Astrocyte of the cerebellum (primary cell): Measurements from ENCODE around the gene GFRA1.

Experiments
- DNase-seq: peaks from one replicate; pipeline ENCODE4 v3.0.0-alpha.2; 2011; ENCODE audit warnings: low read depth
- H3K4me3 ChIP-seq: 2 replicates; pipeline ENCODE4 v1.5.1; 2011; ENCODE audit warnings: mild to moderate bottlenecking, low read depth, low read length, moderate library complexity
- in situ Hi-C: cut with HindIII; loops from 2 replicates; pipeline ENCODE4 v1.10.0; 2017; ENCODE audit warnings: low sequenced_read_pairs
- TF ChIP-seq, protein P1 (sequence below): IDR thresholded peaks from 2 replicates; pipeline ENCODE4 v1.5.1; 2012; ENCODE audit warnings: low read length, low read depth, moderate library complexity, mild to moderate bottlenecking; ENCODE audit errors: missing control alignments

GFRA1 gene

DNA sequence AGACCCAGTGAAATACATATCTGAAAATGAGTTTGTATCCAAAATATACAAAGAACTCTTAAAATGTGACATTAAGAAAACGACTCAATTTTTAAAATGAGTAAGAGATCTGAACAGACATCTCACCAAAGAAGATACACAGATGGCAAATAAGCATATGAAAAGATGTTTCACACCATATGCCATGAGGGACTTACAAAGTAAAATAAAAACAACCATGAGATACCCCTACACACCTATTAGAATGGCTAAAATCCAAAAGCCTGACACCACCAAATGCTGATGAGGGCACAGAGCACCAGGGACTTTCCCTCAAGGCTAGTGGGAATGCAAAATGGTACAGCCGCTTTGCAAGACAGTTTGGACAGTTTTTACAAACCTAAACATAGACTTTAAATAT lies 27.9 kb downstream of the GFRA1 start:
- TF ChIP-seq, protein P1, sequence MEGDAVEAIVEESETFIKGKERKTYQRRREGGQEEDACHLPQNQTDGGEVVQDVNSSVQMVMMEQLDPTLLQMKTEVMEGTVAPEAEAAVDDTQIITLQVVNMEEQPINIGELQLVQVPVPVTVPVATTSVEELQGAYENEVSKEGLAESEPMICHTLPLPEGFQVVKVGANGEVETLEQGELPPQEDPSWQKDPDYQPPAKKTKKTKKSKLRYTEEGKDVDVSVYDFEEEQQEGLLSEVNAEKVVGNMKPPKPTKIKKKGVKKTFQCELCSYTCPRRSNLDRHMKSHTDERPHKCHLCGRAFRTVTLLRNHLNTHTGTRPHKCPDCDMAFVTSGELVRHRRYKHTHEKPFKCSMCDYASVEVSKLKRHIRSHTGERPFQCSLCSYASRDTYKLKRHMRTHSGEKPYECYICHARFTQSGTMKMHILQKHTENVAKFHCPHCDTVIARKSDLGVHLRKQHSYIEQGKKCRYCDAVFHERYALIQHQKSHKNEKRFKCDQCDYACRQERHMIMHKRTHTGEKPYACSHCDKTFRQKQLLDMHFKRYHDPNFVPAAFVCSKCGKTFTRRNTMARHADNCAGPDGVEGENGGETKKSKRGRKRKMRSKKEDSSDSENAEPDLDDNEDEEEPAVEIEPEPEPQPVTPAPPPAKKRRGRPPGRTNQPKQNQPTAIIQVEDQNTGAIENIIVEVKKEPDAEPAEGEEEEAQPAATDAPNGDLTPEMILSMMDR, result no peak
- in situ Hi-C loops, result no loop called here
- DNase-seq, result no peak

DNA sequence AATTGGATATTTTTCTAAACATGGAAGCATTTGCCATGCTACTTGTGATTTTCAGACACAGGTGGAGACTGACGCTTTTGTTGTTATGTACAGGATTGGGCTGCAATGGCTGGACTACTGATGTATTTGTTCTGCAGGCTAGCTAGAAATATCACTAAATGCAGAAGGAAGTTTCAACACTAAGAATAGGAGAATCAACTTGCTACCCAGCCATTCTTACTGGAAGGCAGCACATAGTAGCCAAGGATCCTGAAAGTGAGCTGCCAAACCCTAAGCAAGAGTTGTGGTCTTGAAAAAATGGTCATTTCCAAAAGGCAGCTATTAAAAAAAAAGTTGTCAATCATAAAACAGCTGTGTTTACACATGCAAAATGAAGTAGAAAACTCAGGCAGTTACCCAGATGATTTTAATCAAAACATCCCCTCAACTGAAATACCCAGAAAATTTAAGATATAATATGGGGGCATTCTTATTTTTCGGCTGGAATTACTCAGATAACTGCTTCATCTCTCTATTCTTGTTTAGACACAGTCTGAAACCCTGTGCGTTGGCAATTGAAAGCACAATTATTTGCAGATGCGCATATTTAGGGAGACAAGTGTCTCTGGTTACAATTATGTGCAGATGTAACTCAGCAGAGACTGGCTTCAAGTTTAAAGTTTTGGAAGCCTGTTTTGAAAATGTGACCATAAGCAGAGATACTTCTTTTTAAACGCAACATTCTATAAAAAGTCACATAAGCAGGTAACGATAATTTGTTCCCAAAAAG lies 31.2 kb downstream of the GFRA1 start:
- H3K4me3 ChIP-seq, result no peak overlapping the region
- TF ChIP-seq, protein P1, result no peak
- in situ Hi-C loops, result no loop called here
- DNase-seq, result no peak

More for the DNA sequence above, 27.9 kb downstream of the GFRA1 start:
- no peak overlapping the region for H3K4me3 ChIP-seq

DNA sequence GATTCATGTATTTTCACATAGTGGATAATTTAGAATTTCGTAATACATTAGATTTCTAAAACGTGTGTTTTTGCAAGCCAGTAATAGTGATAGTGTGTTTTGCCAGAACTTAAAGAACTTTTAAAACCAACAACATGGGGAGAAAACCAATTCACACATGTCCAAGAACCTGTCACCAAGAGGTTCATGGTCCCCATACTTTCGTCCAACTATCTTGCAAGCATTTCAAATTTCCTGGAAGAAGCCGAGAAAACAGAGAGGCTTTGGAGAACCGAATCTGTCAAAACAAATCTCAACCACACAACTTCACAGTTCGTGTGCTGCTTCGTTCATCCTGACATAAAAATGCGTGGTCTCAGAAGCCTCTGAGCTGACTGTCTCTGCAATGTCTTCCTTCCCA lies 31.9 kb downstream of the GFRA1 start:
- in situ Hi-C loops, result no loop called here
- TF ChIP-seq, protein P1, result no peak
- DNase-seq, result no peak
- H3K4me3 ChIP-seq, result no peak overlapping the region

DNA sequence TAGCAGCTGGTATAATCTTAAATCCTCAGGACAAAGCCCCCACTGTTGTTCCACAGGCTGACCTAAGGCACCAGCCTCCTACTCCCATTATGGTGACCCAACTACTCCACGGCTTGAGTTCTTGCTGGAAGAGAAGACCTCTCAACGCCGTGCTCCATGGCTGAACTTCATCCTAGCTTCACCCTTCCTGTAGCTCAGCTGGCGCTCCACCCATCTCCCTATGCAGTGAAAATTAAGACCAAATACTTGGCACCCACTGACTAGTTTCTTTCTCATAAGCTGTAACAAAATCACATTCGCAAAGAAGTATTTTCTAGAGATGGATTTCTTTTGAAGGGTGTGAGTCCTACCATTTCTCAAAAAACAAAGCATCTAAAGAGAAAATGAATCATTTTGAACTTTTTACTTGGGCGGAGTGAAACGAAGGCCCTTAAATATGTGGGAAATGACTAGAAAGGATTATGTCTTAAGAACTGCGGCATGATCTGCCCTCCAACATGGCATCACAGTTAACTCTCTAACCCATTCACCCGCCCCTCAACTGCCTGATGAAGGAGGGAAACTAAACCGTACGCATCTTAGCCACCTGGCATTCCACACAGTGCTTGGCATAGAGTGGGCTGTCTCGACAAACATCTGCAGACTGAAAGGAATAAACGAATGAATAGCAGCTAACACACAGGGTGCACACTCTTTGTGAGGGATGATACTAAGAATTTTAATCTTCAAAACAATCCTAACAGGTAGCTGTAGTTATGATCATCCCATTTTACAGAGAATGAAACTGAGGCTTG lies 32.7 kb downstream of the GFRA1 start:
- TF ChIP-seq, protein P1, result no peak

DNA sequence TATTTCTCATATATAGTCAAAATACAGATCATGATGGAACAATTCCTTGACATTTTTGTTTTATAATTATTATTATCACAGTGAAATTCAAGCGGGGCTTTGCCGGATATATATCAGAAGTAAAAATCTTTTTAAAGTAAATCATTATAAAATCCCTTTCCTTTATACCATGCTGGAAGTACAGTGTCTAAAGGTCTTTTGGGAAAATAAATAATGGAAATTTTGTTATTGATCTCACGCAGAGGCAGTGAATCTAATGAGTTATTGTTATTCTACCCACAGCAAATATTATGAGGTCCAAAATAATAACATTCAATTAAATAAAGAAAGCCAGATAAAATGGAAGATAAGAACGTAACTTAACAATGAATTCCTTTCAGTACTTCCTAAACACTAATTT lies 33.8 kb downstream of the GFRA1 start:
- DNase-seq, result no peak
- no peak overlapping the region for H3K4me3 ChIP-seq
- TF ChIP-seq, protein P1, result no peak
- in situ Hi-C loops, result no loop called here

More for the DNA sequence above, 32.7 kb downstream of the GFRA1 start:
- in situ Hi-C loops, result no loop called here
- no peak for DNase-seq
- no peak overlapping the region for H3K4me3 ChIP-seq

DNA sequence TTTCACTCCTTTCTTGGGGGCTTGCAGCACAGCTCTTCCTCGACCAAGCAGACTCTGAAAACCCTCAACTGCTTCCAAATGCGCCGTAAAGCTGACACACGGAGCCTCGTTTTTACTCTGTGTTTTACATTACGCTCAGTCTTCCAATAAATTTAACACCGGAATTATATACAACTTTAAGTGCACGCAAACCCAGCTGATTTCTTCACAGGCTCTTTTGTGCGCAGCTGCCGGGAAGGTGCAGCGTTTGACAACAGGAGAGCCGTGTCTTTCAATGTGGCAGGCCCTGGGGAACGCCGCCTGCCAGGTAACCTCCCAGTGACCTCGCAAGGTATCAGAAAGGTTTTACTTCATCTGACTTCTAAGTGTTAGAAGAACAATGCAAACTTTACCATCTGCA lies 35.0 kb downstream of the GFRA1 start:
- TF ChIP-seq, protein P1, result no peak
- in situ Hi-C loops, result no loop called here
- H3K4me3 ChIP-seq, result no peak overlapping the region
- no peak for DNase-seq
